HG02759 (cell line): ENCODE measurements around the gene DRC3.

ENCODE experiments used
- ATAC-seq: cut with Tn5 transposase; IDR thresholded peaks from one replicate; pipeline ENCODE4 v1.9.1; 2021; ENCODE audit warnings: mild to moderate bottlenecking, moderate library complexity; ENCODE audit not compliant: unreplicated experiment

Gene DRC3

DNA sequence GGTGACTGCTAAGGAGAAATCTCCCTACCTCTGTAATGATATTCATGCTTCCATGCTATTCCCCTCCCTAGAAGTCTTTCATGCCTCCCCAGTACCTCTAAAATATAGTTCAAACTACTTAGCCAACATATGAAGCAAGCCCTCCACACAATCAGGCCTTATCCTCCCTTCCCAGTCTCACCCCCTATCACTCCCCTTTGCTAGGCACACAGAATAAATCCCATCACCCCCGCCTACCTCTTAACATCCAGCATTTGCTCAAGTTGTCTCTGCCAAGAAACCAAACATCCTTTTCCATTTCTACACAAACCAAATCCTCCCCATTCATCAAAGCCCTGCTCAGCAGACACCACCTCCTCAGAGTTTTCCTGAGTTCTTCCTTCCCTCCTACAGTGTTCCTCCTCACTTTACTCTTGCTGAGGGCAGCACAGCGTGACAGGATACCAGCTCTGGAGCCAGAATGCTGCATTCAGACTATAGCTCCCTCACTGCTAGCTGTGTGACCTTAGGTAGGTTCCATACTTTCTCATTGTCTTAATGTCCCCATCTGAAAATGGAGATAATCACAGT, 7.4 kb upstream of the DRC3 start:
- no peak for ATAC-seq

GRCh38 chr17:17966399-17966798, 6.3 kb upstream of the DRC3 start:
- ATAC-seq = no peak

DNA sequence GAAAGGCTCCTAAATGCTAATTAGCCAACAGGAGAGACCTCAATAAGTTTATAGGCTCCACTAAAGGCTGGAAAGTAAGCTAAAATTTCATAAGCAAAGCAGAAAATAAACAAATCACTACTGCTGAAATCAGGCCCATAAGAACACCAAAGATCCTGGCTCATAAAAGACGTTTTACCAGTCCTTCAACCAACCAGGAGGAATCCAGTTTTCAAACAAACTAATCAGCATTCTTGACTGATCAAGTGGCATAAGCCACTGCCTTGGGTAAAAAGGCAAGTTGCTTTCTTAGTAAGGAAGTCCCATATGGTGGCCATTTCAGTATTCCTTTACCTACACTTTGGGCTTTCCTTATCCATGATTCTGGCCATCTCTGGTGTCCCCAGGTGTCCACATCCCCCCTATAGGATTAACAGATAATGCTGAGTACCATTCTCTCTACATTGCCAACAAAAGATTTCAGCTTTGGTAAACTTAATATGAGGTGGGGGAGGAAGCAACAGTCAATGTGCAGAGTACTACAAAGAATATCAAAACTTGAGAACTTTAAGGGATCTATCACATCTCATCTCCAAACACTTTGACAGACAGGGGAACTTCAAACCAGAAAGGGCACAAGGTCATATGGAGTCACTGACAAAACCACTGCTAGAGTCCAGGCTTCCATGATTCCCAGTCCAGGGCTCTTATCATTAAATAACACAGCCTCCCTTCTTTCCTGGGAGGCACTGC, 1.8 kb upstream of the DRC3 start:
- no peak for ATAC-seq

DNA sequence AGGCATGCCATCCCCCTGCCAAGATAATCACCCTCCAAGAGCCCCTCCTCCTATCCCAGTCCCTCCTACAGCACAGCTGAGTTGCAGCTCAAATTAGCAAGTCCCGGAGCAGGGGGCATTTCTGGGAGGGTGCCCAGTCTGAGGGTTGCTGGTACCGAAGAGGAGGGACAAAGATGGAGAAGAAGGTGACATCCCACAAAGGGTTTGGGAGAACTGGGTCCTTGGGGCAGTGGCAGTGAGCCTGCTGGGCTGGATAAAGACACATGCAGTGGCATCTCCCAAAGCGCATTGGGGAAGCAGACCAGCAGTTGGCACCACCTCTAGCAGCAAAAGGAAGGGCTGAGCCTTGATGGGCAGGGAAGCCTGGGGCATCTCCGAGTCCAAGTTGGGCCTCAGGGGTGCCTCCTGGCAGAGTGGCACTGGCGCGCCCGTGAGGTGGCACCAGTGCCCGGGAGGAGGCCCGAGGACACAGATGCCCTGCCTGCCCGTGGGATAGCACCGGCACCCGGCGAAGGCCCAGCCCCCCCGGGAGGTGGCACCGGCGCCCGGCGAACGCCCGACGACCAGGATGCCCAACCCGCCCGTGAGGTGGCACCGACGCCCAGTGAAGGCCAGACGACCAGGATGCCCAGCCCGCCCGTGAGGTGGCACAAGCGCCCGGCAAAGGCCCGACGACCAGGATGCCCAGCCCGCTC, 1.1 kb upstream of the DRC3 start:
- no peak for ATAC-seq

GRCh38 chr17:17972952-17973254, 241 bp downstream of the DRC3 start:
- no peak for ATAC-seq

DNA sequence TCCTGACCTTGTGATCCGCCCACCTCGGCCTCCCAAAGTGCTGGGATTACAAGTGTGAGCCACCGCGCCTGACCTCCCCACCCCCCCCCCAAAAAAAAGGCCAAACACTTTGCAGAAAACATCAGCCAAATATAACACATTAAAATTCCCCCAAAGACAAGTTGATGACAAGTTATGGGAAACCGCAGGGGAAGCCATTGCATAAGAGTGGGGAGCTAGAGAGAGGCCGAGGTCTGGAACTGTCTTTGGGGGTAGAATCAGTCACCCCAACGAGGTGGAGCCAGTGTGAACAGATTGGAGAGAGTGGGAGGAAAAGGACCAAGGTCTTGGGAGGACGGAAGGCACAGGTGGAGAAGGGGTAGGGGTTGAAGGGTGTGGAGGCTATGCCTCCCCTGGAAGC, 2.8 kb downstream of the DRC3 start:
- no peak for ATAC-seq

GRCh38 chr17:17976931-17977570, 4.4 kb downstream of the DRC3 start:
- no peak for ATAC-seq

- ATAC-seq = no peak
Observed at GRCh38 chr17:17978481-17979424, 6.1 kb downstream of the DRC3 start.

GRCh38 chr17:17979778-17980177, 7.1 kb downstream of the DRC3 start:
- no peak for ATAC-seq

GRCh38 chr17:17981330-17981729, 8.7 kb downstream of the DRC3 start:
- no peak for ATAC-seq

DNA sequence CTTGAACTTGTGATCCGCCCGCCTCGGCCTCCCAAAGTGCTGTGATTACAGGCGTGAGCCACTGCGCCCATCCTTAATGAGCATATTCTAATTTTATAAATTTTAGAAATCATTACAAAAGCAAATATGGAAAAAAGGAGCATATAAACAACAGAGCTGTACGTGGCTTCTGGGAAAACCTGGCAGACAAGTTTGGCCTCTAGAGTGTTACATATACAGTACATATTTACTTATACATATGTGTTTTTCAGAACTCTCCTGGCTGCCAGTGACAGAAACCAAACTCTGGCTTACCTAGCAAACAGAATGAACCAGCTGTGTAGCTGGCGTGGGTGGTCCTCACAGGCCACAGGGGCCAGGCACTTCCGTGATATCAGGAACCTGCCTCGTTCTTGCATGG, 10.1 kb downstream of the DRC3 start:
- ATAC-seq = no peak

DNA sequence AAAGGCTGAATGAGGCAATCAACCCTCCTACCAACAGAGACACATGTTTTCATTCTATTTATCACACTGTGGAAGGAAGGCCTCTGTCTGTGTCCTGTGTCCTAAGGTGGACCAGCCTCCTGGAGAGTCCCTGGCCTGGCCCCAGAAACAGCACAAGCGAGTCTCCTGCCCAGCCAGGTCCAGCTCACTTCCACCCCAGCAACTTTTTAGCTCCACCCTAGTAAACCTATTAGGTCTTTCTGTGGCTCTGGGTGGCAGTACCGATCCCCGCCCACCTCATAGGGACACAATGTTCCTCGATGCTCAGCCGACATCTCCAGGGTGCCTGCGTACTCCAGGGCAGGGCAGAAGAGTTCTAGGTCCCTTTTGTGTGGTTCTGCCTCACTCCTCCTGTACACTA, 10.7 kb downstream of the DRC3 start:
- ATAC-seq = no peak

DNA sequence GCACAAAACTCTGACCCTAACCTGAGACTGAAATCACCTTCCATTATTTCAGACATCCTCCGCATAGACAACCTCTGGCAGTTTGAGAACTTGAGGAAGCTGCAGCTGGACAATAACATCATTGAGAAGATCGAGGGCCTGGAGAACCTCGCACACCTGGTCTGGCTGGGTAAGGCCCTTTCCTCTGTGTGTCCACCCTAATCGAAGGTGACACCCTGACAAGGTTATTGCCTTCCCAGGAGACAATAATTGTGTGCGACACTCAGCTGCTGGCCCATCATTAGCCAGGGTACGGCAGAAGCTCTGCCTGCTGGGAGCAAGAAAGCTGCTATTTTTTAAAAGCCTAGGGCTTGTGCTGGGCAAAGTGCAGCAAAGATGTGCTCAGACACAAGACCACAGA, 11.1 kb downstream of the DRC3 start:
- no peak for ATAC-seq

DNA sequence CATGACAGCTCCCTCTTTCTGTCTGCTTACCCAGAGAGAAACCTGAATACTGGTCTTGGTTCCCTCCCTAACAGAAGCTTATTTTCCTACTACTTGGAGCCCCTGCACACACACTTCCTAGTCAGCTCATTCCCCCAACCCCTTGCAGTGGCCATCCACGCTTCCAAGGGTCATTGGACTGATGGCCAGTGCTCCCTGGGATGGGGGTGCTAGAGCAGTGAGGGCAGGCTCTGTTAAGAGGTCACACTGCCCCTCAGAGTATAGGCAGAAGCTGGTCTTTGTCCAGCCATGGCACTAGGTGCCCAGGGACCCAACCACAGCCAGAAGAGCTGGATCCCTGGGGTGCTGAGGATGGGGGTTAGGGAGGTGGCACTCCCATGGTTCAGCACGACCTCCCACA, 12.5 kb downstream of the DRC3 start:
- ATAC-seq = no peak

GRCh38 chr17:17985555-17985954, 12.9 kb downstream of the DRC3 start:
- no peak for ATAC-seq

DNA sequence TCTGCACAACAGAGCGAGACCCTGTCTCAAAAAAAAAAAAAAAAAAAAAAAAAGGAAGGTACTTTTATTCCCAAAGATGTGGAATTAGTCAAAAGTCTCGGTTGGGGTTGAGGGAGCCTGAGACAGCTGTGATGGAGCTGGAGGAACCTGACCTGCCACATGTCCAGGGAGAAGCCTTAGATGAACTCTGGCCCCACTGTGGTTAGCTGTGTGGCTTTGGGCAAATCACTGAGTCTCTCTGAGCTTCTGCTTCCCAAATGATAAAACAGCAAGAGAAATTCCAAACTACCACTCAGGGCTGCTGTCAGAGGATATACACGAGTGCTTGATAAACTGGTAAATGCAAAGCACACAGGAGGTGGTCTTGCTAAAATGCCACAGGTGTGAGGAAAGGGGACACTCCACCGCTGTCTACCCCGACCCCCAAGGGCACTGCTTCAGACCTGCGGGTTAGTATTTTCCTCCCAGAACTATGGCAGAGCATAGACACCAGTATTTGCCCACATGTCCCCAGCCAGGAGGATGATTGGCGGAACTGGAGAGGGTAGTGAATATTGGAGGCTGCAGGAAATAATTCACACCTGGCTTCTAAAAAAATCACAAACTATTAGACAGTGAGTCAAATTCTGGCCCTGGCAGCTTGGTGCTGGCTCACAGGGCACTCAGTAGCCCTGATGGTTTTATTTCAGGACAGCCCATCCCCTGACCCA, 14.7 kb downstream of the DRC3 start:
- ATAC-seq = no peak

GRCh38 chr17:17987901-17988300, 15.2 kb downstream of the DRC3 start:
- no peak for ATAC-seq

- ATAC-seq = no peak
Observed at GRCh38 chr17:17988427-17988945, 15.8 kb downstream of the DRC3 start.

DNA sequence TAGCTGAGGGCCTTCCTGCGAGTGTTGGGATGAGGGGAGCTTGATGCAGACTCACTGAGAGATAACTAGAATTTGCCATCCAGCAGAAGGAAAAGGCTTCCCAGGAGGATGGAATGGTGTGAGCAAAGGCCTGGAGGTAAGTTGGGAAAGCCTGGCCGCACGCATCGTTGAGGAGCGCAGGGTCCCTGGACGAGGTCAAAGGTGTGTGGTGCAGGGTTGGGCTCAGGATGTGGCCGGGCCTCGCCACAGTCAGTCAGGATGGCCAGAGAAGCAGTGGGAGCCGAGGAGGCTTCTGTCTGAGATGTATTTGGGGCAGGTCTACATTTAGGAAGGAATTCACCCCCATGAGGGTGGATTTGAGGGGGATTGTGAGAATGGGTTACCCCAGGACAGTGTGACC, 16.4 kb downstream of the DRC3 start:
- ATAC-seq = no peak

DNA sequence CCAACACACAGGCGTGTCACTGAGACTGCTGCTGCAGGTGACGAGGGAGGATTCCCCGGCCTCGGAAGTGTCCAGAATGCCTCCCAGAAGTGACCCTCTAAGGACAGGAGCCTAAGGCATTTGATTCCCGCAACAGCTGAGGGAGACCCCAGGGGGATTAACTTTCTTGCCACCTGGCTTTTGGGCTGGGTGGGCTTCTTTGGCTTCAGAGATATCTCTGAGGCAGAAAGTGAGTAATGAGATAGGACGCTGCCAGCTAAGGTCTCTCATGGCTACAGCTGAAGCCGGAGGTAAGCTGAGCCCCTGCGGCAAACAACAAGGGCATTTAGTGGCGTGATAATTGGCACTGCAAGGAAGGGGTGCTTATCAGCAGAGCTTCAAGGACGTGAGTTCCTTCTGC, 17.0 kb downstream of the DRC3 start:
- ATAC-seq = no peak
